HG02852 (cell line): ENCODE measurements around the gene SLC17A3.

ENCODE experiments used
- ATAC-seq: cut with Tn5 transposase; IDR thresholded peaks from one replicate; pipeline ENCODE4 v1.9.1; 2021; ENCODE audit warnings: mild to moderate bottlenecking, moderate library complexity; ENCODE audit not compliant: unreplicated experiment

The SLC17A3 gene

DNA sequence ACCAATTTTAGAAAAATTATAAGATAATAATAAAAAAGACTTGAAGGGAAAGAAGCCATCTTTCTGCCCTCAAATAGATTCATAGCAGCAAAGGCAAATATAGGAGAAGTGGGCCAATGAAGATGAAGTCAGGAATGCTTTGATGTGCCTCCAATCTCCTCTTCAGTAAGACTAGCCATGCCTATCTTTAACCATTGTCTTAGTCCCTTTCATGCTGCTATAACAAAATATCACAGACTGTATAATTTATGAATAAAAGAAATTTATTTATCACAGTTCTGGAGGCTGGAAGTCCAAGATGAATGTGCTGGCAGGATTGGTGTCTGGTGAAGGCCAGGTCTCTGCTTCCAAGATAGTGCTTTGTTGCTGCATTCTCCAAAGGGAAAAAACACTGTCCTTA, 18.8 kb upstream of the SLC17A3 start:
- no peak for ATAC-seq

DNA sequence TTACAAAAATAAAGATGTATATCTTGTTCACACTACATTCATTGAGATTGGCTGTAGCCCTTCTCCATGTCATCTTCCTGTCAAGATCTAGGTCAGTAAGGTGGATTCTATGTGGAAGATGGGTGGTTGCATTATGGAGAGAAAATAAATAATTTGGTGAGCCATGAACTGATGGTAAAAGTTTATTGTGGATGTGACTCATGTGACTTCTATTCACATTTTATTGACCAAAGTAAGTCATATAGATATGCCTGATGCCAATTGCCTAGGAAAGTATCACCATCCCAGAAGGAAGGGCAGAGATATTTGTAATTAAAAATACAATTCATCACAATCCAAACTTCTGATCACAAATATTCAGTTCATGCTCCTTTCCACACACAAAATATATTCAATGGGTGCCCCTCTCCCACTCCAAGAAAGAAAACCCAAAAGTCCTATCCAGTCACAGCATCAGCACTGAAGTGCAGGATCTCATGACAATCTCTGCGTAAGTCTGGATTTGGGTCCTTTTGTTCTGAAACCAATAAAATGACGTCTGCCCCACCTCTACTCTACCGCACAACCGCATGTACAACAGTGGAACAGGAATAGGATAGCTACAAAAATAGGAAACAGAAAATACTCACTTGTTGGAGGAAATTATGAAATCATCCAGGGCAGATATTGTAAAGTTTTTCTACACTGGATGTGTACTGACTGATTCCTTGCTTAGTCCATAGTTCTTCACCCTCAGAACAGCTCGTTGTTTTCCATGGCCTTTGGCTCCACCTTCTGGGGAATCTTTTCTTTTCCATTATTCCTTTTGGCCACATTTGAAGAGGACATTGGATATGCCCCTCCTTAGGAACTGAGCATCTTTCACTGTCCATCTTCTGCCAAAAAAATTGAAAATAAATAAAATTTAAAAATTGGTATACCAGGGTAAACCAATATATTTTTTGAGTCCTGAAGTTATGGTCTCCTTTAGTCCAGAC, 16.1 kb upstream of the SLC17A3 start:
- no peak for ATAC-seq

DNA sequence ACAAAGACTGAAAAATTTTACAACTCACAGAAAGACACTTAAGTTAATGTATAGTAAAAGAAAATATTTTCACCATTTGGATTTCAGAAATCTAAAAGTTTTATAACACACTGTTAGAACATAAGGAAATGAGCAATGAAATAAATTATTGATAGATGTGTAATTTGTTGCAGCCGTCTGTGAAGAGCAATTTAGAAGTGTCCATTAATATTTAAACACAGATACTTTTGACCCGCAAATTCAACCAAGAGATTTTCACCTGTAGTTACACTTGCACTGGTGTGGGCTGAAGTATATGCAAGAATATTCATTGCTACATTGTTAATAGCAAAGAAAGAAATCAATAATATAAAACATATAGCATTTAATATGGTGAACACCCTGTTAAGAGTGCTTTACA, 14.6 kb upstream of the SLC17A3 start:
- no peak for ATAC-seq

DNA sequence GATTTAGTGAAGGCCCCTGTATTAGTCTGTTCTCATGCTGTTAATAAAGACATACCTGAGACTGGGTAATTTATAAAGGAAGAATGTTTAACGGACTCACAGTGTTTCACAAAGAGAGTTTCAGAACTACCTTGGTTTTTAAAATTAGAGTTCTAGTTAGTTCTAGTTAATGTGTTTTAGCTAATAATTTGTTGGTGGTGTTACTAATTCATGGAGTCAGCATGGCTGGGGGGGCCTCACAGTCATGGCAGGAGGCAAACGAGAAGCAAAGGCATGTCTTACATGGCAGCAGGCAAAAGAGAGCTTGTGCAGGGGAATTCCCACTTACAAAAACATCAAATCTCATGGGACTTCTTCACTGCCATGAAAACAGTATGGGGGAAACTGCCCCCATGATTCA, 12.0 kb upstream of the SLC17A3 start:
- ATAC-seq: no peak

DNA sequence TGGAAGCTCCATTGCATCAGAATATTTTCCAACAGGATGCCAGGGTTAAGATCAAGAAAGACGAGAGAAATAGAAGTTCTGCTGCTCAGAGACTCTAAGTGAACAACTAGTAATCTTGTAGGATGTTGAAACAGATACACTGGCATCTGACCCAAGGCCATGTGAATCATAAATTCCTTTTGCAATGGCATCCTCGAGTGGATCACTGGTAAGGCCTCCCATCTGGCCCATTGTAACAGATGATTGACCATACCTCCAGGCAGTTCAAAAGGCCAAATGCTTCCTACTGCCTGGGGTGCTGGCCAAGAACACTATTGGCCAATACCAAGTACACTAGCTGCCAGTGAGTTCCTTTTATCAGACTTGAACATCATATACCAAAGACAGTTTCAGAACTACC, 9.9 kb upstream of the SLC17A3 start:
- ATAC-seq: no peak

DNA sequence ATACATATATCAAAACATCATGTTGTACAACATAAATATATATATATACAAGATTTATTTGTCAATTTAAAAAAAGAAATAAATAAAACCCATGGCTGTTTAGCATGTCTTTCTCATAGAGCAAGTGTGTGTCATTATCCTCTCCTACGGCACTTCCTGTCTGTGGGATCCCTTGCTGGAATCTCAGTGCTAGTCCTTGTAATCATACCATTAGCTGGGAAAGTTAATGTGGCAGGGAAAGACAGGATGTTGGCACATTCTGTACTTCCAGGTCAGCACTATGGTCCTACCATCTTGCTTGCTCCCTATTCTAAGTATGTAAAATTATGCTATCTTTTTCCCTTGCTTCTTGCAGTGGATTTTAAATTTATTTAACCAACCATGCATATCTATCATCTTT, 9.5 kb upstream of the SLC17A3 start:
- ATAC-seq: no peak

DNA sequence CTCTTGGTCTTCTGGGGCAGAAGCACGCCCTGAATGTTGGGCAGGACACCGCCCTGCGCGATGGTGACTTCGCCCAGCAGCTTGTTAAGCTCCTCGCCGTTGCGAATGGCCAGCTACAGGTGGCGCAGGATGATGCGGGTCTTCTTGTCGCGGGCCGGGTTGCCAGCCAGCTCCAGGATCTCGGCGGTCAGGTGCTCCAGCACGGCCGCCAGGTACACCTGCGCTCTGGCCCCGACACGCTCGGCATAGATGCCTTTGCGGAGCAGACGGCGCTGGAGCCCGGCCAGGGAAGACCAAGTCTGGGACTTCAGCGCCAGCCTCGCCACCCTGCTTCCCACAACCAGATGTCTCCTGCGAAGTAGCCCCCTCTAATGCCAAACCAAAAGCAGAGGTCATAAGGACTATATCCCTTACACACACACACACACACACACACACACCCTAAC, 8.0 kb upstream of the SLC17A3 start:
- ATAC-seq: no peak

DNA sequence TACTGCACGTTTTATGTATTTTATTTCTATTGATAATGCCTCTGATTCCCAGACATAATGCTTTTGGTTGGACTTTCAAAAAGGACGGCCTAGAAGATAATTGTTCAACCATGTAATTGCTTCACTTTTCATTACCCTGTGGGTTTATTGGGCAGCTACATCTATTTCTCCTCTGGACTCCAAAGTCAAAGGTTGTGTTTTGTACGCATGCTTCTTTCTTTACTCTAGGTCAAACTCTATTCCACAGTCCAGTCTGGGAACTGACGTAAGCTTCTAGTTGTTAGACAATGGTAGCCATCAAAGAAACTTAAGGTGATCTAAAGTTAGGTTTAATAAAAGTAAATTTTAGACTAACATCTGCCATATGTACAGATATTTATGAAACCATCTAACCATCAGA, 6.6 kb upstream of the SLC17A3 start:
- no peak for ATAC-seq

DNA sequence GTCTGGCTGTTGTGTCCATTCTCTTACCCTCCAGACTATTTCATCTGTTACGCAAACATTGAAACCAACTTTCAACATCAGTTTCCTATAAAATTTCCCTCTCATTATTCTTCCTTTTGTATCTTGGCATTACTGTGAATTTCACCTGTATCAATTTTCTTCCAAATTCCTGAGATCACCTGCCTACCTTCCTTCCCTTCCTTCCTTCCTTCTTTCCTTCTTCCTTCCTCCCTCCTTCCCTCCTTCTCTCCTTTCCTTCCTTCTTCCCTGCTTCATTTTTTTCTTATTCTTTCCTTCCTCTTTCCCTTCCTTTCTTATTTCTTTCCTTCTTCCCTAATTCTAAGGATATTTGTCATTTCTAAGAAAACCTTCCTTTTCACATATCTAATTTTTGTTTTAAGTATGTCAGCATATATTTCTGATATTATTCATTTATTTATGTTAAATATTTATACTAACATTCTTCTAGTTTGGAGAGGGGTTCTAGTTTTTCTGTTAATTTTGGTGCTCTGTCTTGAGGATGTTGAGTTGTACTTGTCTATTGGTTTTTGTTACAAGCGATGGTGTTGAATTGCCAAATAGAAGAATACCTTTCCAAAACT, 4.8 kb upstream of the SLC17A3 start:
- no peak for ATAC-seq

DNA sequence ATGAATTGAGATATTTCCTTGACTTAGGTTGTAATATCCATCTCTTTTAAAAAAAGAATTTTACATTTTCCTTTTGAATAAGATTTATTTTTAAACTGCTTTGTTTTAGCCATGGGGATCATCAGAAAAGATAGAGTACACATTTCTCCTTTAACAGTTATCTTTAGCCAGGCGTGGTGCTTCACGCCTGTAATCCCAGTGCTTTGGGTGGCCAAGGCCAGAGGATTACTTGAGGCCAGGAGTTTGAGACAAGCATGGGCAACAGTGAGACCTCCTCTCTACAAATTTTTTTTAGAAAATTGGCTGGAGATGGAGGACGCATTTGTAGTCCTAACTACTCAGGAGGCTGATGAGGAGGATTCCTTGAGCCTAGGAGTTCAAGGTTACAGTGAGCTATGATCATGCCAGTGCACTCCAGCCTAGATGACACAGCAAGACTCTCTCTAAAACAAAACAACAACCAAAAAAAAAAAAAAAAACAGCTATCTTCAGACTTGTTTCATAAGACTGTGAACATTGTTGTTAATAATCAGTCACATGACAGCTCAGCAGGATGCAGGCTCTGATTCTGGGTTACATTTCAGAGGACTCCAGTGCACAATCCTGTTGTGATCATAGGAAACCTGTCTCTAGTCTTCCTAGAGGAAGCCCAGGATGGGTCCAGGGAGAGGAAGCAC, 2.0 kb upstream of the SLC17A3 start:
- ATAC-seq: no peak

DNA sequence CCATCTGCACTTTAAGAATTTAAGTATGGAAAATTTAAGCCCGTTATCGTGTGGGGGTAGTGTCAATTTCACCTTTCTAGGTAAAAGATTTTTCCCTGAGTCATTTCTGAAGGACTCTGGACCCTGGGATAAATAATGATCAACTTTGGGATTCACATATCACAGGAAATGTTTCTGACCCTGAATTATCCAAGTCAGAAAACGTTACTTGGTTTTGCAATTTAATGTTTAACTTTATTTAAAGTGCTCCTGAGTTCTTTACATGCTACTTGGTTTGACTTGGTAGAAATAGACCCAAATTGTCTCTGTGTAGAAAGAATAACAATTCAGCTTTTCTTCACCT, 1.5 kb upstream of the SLC17A3 start:
- ATAC-seq: no peak

DNA sequence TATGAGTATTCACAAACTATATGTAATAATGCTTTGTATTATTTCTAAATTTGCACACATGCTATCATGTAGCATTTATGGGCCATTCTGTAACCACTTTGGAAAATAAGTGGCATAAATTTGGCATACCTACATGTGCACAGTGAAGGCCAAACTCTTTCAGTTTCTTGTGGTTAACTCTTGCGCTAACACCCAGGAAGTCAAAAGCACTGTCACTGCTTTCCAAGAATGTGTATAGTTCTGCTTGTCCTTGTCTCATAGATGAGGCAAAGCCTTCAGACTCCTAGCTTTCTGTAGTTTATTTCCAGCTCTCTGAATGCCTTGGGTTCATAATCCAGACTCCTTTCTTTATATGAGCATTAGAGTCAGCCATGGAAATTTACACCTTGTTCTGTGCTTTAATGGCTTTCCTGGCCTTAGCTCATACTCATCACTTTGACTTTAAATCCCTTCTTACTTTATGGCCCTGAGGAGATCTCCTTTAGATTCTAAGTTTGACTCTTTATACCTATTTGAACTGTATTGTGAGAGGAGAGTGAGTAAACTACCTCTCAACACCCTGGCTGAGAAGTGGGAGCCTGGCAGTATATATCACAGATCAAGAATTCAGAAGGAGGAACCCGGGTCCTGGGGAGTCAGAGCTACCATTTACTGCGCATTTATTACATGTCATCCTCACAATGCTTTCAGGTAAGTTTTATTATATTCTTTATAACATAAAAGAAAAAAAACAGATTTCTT, 949 bp upstream of the SLC17A3 start:
- ATAC-seq: no peak

DNA sequence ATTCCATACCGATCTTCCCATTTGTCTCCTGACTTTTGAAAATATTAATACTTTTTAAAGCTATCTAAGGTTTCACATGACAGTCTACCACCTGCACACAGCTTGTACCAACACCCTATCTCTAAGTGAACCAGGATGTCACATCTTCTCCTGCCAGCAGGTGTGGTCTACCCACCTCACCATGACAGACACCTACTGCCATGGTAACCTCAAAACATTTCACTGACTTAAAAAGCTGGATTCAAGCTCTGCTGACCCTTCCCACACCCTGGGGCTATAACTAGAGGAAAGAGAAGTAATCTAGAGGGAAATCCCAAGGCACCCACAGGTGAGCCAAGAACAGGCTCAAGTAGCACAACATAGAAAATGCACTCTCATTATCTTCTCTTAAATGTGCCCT, 1.2 kb downstream of the SLC17A3 start:
- ATAC-seq: no peak

DNA sequence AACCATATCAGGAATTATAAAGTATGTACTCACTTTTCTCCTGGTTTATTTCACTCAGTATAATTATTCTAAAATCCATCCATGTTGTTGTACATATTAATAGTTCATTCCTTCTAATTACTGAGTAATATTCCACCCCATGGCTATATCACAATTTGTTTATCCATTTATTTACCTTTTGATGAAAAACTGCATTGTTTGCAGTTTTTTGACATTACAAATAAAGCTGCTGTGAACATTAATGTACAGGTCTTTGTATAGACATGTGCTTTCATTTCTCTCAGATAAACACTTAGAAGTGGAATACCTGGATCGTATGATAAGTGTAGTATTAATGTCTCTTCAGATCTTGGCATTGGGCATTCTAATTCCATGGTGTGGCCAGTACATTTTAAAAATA, 4.2 kb downstream of the SLC17A3 start:
- ATAC-seq: no peak

DNA sequence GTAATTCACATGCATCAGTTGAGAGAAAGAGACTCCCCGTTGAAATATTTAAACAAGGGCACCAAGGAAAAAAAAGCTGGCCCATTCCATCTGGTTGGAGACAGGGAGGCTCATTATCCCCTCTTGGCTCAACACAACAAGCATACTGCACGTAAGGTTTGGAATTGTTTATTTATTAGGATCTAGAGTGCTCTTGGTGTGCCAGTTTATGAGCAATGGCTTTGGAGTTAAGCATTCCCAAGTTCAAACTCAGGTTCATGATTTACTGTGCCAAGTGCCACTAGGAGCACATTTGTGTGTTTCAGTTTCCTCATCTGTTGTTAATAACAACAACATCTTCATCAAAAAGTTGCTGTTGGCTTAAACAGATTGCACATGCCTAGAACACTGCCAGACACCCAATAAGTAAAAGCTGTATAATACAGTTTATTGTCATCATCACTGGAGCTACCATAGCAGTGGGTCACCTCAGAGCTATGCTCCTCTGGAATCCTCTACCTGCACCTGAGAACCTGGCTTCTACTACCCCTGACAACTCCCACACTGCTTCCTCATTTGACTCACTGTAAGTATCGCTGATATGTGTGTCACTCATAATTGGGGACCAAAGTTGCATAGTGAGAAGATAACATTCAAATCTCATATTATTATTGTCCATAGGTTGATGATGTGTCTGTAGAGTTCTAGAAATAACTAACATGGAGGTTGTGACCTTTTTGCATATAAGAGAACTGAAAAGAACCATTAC, 5.4 kb downstream of the SLC17A3 start:
- ATAC-seq: no peak

DNA sequence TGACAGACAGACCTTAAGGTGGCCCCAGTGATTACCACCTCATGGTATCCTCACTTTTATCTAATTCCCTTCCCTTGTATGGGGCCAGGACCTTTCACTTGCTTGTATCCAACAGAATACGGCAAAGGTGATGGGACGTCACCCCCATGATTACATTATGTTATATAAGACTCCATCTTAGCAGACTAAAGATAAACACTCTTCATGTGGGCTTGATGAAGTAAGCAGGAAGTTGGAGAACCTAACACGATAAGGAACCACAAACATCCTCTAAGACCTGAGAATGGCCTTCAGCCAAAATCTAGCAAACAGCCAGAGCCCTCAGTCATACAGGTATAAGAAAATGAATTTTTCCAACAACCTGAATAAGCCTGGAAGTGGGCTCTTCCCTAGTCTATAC, 8.0 kb downstream of the SLC17A3 start:
- ATAC-seq: no peak

DNA sequence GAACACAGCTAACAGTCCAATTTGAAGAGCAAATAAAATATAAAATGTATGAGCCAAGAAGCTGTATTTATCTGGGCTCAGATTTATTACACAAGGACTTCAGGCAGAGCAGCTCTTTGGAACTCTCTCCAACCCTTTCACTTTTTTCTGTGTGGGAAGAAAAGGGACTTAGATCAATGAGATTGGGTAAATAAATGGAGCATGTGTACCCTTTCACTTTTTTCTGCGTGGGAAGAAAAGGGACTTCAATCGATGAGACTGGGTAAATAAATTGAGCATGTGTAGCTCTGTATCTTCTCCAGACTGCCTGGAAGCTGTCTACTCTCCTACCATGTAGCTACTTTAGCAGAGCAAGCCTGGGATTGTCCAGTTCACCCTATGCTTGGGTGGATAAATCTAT, 10.7 kb downstream of the SLC17A3 start:
- ATAC-seq: no peak

DNA sequence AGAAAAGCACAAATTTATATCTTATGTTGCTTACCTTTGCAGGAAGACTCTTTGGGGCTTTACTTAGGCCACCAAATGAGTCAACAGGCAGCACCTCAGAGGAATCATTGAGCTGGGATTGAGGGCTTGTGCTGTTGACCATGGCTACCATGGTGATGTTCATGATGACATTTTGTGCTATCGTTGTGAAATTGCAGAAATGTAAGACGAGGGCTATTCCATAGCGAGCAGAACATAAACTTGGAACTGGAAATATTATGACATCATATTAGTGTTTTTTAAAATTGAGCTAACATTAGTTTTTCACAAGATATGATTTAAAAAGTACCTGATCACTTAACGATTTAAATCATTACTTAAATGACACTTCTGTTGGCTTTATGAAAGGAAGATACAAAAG, 11.8 kb downstream of the SLC17A3 start:
- no peak for ATAC-seq

DNA sequence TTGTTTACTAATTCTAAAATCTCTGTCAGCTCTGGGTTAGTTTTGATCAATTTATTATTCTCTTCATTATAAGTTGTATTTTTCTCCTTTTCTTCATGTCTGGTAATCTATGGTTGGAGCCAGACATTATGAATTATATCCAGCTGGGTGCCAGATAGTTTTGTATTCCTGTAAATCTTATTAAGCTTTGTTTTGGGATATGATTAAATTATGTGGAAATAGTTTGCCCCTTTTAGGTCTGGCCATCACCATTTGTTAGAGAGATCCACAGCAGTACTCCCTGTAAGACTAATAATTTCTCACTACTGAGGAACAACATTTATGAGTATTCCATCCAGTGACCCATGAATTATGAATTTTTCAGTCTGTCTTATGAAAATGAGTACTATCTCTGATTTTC, 21.3 kb downstream of the SLC17A3 start:
- no peak for ATAC-seq

DNA sequence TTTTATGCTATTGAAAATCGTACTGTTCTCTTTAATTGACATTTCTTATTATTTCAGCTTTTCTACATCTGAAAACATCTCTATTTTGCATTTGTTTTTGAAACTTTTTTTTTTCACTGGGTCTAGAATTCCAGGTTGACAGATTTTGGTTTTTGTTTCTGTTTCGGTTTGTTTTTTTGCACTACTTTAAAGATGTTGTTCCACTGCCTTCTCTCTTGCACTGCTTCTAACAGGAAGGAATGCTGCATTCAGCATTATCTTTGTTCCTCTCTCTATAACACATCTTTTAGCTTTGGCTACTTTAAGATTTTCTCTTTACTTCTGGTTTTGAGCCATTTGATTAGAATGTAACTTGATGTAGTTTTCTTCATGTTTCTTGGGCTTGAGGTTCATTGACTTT, 22.1 kb downstream of the SLC17A3 start:
- no peak for ATAC-seq

DNA sequence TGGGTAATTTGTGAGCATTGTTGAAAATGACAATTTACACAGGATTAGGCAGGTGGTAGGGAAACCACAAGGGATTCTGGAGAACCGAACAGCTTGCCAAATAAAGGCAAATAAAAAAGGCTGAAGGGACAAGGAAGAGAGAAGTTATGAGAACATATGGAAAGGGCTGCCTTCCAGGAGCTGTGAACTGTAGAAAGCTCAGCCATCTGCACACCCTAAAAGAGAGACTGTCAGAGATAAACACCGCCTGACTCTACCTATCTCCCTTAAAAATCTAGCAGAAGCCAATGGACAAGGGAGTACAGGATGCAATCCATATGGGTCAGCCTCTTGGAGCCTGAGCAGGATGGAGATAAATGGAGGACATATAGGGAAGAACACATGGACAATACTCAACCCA, 29.5 kb downstream of the SLC17A3 start:
- ATAC-seq: no peak
